ENCODE measurements around the gene PSME2. TPM values are rescaled to one million over a fixed set of nuclear protein-coding genes. Genes with fewer than 3 reads are reported as not detected.

The PSME2 gene
- total and polyA plus RNA-seq, 10 of the 15 experiments (the other 5 are each of a cell fraction or from before 2014, with no cell fraction given): 510 to 3,542 (median 913) TPM

DNA sequence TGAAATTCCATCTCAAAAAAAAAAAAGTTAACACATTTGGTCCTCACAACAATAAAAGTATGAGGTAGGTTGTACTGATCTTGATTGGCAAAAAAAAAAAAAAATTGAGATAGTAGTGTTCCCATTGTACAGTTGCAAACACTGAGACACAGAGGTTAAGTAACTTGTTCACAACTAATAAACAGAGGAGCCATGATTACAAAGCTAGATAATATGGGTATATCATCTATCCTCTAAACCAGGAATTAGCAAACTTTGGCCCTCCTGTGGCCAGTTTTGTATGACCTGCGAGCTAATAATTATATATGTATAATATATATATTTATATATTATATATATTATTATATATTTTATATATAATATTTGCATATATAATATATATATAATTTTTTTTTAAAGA is 12.7 kb downstream of the PSME2 start:
- no peaks in the 10 kb centered on the region for H3K9me3 ChIP-seq (replicated peaks; ENCODE audit: control insufficient read depth, insufficient read depth, low read length)
- DNase-seq (ENCODE audit: low read depth, low spot score): no peak
- H3K36me3 ChIP-seq (ENCODE audit: control insufficient read depth in 2 of 2, insufficient read depth in 2 of 2, low read length in 1 of 2): peaks cover 5 to 9% of the 10 kb centered on the region in 2 experiments; a peak in 3 of 4 replicates
- no peaks in the 10 kb centered on the region for H4K20me1 ChIP-seq (ENCODE audit: control insufficient read depth, insufficient read depth)
- peaks cover 30% of the 10 kb centered on the region for H3K79me2 ChIP-seq (ENCODE audit: control insufficient read depth, insufficient read depth, low read length)
- 100% methylated on average over 1 of the region's 1 CpG for WGBS (ENCODE audit: insufficient coverage, insufficient replicate concordance, low lambda C conversion rate, missing lambda C conversion rate)
- ChIA-PET CTCF (interaction anchor here (0.7 to 1.7 kb wide), 5 partner anchors 9 to 174 kb away, joined by 3 to 8 read pairs (median 4); partner anchors contain the start of gene MDP1), POLR2A (interaction anchor here (0.5 to 11.6 kb wide), 6 partner anchors 12 to 1118 kb away, joined by 3 to 276 read pairs (median 7); partner anchors contain the start of genes DCAF11, NRL, PSME2 and RNF31), RAD21 (ENCODE audit: unreplicated experiment) (interaction anchor here (1.3 to 1.6 kb wide), 2 partner anchors 13 to 18 kb away, joined by 6 to 11 read pairs; partner anchors contain the start of genes DCAF11, NRL and PSME2), SMC1A (ENCODE audit: uncharacterized antibody, unreplicated experiment) (interaction anchor here (1.5 to 7.7 kb wide), 3 partner anchors 12 to 76 kb away, joined by 3 to 70 read pairs (median 5); partner anchors contain the start of genes DCAF11 and NRL)
- H3K4me3 ChIP-seq: no peak overlapping the region
- no peak overlapping the region for H3K4me2 ChIP-seq (ENCODE audit: control insufficient read depth, insufficient read depth)
- intact Hi-C loops (cut with micrococcal nuclease; ENCODE audit: unreplicated experiment): no loop called here
- H2AFZ ChIP-seq (ENCODE audit: control insufficient read depth, low read depth, low read length): no peak overlapping the region
- H3K27me3 ChIP-seq (replicated peaks in 1 of 2; ENCODE audit: control insufficient read depth in 2 of 2, insufficient read depth in 2 of 2, low read length in 1 of 2): no peaks in the 10 kb centered on the region
- in situ Hi-C loops (cut with MboI): no loop called here
- no peak for FAIRE-seq
- ATAC-seq: no peak
- H3K4me1 ChIP-seq (ENCODE audit: control insufficient read depth, insufficient read depth, low read length): peaks cover 31% of the 10 kb centered on the region
- H3K9ac ChIP-seq (ENCODE audit: control insufficient read depth, insufficient read depth, low read length): no peak overlapping the region
- no peak overlapping the region for H3K27ac ChIP-seq (ENCODE audit: control insufficient read depth, insufficient read depth)
- BruUV-seq (replicated peaks): no TSS peak
- TF ChIP-seq NFYA (IDR thresholded peaks at IDR 0.05; ENCODE audit: borderline replicate concordance, low read depth, low read length) (no peak), PRDM15 (CRISPR knock-in tag; IDR thresholded peaks at IDR 0.05) (no peak), MYB (IDR thresholded peaks at IDR 0.05; ENCODE audit: borderline replicate concordance, low read depth, low read length) (no peak), ZNF24 (IDR thresholded peaks at IDR 0.05) (no peak)
- TF ChIP-seq, protein P1, sequence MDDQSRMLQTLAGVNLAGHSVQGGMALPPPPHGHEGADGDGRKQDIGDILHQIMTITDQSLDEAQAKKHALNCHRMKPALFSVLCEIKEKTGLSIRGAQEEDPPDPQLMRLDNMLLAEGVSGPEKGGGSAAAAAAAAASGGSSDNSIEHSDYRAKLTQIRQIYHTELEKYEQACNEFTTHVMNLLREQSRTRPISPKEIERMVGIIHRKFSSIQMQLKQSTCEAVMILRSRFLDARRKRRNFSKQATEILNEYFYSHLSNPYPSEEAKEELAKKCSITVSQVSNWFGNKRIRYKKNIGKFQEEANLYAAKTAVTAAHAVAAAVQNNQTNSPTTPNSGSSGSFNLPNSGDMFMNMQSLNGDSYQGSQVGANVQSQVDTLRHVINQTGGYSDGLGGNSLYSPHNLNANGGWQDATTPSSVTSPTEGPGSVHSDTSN (IDR thresholded peaks at IDR 0.05; ENCODE audit: insufficient replicate concordance, low read depth, low read length): no peak
- TF ChIP-seq, protein P2, sequence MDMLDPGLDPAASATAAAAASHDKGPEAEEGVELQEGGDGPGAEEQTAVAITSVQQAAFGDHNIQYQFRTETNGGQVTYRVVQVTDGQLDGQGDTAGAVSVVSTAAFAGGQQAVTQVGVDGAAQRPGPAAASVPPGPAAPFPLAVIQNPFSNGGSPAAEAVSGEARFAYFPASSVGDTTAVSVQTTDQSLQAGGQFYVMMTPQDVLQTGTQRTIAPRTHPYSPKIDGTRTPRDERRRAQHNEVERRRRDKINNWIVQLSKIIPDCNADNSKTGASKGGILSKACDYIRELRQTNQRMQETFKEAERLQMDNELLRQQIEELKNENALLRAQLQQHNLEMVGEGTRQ (IDR thresholded peaks at IDR 0.05; ENCODE audit: borderline replicate concordance, low read depth, low read length): no peak
- TF ChIP-seq, protein P3, sequence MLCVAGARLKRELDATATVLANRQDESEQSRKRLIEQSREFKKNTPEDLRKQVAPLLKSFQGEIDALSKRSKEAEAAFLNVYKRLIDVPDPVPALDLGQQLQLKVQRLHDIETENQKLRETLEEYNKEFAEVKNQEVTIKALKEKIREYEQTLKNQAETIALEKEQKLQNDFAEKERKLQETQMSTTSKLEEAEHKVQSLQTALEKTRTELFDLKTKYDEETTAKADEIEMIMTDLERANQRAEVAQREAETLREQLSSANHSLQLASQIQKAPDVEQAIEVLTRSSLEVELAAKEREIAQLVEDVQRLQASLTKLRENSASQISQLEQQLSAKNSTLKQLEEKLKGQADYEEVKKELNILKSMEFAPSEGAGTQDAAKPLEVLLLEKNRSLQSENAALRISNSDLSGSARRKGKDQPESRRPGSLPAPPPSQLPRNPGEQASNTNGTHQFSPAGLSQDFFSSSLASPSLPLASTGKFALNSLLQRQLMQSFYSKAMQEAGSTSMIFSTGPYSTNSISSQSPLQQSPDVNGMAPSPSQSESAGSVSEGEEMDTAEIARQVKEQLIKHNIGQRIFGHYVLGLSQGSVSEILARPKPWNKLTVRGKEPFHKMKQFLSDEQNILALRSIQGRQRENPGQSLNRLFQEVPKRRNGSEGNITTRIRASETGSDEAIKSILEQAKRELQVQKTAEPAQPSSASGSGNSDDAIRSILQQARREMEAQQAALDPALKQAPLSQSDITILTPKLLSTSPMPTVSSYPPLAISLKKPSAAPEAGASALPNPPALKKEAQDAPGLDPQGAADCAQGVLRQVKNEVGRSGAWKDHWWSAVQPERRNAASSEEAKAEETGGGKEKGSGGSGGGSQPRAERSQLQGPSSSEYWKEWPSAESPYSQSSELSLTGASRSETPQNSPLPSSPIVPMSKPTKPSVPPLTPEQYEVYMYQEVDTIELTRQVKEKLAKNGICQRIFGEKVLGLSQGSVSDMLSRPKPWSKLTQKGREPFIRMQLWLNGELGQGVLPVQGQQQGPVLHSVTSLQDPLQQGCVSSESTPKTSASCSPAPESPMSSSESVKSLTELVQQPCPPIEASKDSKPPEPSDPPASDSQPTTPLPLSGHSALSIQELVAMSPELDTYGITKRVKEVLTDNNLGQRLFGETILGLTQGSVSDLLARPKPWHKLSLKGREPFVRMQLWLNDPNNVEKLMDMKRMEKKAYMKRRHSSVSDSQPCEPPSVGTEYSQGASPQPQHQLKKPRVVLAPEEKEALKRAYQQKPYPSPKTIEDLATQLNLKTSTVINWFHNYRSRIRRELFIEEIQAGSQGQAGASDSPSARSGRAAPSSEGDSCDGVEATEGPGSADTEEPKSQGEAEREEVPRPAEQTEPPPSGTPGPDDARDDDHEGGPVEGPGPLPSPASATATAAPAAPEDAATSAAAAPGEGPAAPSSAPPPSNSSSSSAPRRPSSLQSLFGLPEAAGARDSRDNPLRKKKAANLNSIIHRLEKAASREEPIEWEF (IDR thresholded peaks at IDR 0.05; ENCODE audit: insufficient replicate concordance, low read depth, low read length): no peak
- TF ChIP-seq, protein P4, sequence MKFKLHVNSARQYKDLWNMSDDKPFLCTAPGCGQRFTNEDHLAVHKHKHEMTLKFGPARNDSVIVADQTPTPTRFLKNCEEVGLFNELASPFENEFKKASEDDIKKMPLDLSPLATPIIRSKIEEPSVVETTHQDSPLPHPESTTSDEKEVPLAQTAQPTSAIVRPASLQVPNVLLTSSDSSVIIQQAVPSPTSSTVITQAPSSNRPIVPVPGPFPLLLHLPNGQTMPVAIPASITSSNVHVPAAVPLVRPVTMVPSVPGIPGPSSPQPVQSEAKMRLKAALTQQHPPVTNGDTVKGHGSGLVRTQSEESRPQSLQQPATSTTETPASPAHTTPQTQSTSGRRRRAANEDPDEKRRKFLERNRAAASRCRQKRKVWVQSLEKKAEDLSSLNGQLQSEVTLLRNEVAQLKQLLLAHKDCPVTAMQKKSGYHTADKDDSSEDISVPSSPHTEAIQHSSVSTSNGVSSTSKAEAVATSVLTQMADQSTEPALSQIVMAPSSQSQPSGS (IDR thresholded peaks at IDR 0.05; ENCODE audit: low read length): no peak
